HG02763 (cell line): ENCODE measurements around the gene PAAF1.
A peak's percentile ranks its signal among the peaks of the same experiment; 100 is the strongest.

Source experiments
- ATAC-seq: cut with Tn5 transposase; IDR thresholded peaks from one replicate; pipeline ENCODE4 v1.9.1; 2021; ENCODE audit warnings: mild to moderate bottlenecking, moderate library complexity; ENCODE audit not compliant: unreplicated experiment

PAAF1 gene

DNA sequence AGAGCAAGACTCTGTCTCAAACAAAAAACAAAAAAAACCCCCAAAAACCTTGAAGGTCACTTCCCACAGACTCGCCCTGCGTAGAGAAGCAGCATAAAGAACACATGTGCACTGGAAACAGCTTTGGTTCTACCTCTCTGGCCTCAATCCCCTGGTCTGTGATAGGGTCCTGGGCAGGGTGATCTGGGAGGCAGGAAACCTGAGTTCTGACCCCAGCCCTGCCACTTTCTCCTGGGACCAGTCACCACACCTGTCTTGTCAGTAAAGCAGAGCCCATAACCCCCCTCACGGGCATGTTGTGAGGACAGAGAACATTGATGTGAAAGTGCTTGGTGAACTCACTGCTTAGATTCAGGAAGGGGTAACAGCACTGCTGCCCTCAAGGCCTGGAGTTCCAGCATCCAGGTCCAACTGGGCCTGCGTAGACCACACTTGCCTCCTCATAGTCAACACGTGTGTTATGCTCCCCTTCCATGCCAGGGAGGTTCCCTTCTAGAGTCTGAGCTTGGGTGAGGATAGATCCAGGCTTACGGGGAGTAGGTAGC is 94.4 kb downstream of the PAAF1 start:
- no peak for ATAC-seq

GRCh38 chr11:73972187-73972586 is 95.4 kb downstream of the PAAF1 start:
- ATAC-seq, result no peak

- ATAC-seq, result no peak
These were observed 96.0 kb downstream of the PAAF1 start for GRCh38 chr11:73972620-73973449.

DNA sequence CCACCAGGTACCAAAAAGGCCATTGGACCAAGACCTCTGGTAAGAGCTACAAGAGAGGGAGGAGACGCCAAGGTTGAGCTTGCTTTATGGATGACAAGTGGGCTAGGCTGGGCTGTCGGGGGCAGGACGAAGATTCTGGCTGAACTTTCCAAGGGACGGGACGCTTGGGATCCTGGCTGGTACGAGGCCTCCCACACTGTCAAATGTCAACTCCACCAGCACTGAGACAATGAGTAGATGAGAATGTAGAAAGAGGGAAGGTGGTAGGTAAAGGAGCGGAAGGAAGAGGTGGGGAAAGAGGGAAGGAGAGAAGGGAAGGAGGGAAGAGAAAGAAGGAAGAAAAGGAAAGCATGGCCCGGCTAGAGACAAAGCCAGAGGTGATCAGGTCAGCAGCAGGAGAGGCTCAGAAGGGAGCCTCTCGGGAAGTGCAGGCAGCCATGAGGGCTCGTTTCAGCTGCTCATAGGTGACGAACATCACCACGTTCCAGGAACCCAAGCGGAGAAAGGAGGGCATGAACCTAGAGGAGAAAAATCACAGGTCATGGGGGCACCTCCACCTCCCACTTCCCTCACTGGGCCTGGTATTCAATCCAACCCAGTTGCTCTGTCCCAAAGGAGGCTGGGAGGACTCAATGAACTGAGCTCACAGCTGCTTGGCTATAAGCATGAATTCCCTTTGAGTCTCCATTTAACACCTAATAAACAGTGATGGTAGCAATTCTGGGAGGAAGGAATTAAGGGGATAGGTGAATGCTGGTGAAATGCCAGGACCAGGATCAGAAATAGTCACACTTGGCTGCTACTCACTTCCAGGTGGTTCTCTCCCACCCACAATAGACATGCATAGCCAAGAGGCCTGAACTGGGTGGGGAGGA is 98.0 kb downstream of the PAAF1 start:
- ATAC-seq, result no peak

- ATAC-seq, result no peak
These were observed 98.6 kb downstream of the PAAF1 start for GRCh38 chr11:73975479-73975757.

DNA sequence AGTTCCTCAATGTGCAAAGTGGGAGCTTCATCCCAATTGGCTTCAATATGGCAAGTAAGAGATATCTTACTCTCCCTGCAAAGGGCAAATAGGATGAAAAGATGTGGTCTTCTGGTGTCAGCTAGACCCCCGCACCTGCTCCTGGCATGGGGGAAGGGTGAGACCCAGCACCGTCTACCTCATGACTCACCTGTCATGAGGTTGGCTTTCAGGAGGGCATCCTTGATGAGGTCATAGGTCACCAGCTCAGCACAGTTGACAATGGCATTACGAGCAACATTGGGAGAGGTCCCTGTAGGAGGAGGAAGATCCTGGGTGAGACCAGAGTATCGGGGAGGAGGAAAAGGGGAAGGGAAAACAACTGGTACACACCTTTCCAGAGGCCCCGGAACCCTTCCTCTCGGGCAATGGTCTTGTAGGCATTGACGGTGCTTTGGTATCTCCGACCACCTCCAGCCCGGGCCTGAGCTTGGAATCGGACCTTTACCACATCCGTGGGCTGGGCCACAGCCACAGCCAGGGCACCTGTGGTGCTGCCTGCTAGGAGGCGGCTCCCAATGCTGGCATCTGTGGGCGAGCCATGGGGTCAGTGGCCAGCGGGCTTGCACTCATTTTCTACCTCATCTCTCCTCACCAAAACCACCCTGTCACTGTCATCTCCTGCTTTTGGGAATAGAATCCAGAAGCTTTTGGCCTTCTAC is 99.8 kb downstream of the PAAF1 start:
- ATAC-seq, result no peak

- no peak for ATAC-seq
These were observed 101.2 kb downstream of the PAAF1 start for GRCh38 chr11:73977856-73978519.

DNA sequence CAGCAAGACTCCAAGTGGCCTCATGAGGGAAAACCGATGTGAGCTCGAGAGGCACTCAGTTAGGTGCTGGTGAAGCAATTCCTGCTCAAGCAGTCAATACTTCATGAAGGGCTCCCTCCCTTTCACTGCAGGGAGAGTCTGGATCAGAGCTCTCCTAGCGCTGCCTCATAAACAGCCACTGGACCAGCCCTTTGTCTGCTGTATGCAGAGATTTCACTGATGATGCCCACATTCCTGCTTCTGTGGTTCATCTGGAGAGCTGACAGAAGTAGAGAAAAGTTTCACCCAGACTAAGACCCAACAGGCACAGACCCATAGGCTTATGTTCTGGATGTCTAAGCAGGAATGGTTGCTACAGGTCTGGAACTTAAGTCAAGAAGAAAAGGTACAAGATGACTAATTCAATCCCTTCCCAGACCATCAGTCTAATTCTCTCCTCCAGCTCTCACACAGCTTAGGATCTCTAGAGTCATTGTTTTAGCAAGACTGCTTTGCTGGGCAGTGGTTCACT is 101.8 kb downstream of the PAAF1 start:
- no peak for ATAC-seq

GRCh38 chr11:73980001-73980961 is 103.5 kb downstream of the PAAF1 start:
- ATAC-seq, result peak; percentile 36
